Smooth muscle cell of the pulmonary artery (primary cell): Measurements from ENCODE around the gene POLR3C. TPM values are rescaled to one million over a fixed set of nuclear protein-coding genes. Genes with fewer than 3 reads are reported as not detected.

Source experiments
- total RNA-seq: library from RNA; depleted of rRNA; stranded (reverse); fragments of >200 nt; gene quantifications from 2 replicates; pipeline ENCODE4 v1.2.3, GENCODE V29; 2014

The POLR3C gene, protein sequence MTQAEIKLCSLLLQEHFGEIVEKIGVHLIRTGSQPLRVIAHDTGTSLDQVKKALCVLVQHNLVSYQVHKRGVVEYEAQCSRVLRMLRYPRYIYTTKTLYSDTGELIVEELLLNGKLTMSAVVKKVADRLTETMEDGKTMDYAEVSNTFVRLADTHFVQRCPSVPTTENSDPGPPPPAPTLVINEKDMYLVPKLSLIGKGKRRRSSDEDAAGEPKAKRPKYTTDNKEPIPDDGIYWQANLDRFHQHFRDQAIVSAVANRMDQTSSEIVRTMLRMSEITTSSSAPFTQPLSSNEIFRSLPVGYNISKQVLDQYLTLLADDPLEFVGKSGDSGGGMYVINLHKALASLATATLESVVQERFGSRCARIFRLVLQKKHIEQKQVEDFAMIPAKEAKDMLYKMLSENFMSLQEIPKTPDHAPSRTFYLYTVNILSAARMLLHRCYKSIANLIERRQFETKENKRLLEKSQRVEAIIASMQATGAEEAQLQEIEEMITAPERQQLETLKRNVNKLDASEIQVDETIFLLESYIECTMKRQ
- total RNA-seq = 22.6 and 24.9 TPM in 2 replicates

DNA sequence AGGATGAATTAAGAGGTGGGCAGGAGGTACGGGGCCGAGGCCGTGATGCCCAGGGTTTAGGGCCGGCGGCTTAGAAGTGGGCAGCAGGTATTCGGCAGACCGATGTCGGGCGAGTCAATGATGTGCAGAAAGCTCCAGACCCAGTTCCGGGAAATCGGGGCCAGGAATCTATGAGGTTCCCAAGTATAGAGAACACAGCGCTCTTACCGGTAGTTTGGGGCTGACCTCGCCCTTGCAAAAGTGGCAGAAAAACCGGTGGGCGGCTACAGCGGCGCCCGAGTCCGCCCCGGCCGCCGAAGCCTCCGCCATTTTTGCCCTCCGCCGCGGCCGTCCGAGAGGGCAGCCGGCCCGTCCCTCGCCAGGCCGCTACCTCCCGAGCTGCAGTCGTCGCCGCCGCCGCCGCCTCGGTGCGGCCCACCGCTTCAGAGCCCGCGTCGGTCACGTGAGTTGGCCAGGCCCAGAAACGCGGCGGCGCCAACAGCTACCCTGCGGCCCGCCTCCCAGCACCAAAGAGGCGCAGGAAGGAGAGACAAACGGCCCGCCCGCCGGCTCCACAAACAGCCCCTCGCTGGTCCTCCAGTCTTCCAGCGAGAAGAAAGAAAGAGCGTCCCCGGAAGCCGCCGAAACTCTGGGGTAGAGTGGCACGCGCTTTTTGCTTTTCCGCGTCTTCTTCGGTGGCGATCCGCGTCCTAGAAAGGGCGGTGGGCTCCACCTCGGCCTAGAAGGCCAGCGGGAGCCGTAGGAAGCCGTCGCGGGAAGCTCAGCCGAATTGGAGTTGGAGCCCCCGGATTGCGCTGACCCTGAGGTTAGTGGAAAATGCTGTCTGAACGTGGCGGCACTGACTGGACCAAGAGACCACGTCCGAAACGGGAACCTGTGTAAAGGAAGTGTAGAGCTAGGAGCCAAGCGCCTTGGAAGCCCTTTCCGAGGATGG, at the start of gene POLR3C, which contains the start of gene RNF115:
POLR3C (plus strand) TSS at position 636 of the 934 bp plus-strand sequence. CDS start 1,577 bp downstream, outside the sequence.
RNF115 (minus strand) TSS at position 531 of the 934 bp plus-strand sequence; CDS start at position 309, 222 bp downstream.

DNA sequence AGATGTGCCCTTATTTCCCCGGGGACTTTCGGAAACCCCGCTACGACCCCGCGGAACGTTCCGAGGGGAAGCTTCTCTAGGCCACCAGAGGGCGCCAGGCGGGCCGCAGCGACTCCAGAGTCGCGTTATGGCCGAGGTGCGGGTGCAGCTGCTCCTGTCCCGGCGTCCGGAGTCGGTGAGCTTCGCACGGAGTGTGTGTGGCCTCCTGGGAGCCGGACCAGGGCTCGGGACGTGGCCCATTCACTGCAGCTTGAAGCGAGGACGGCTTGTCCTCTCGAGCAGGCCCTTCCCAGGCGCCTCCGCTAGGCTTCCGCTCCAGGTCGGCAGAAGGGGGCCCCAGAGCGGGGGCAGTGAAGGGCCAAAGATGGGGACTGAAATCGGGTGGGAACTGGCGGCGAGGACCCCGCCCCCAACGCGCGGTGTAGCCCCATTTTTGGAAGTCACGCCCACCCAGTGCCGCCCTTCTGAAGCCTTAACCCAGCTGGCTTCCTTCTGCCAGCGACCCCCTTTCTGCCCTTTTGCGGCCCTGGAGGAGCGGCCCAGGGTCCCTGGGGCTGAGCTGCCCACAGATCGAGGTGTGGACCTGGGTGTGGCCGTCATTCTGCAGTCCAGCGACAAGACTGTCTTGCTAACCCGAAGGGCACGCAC, 21.6 kb downstream of the POLR3C start, which contains the start of gene NUDT17:
NUDT17 (plus strand) TSS at position 117 of the 648 bp plus-strand sequence; CDS start at position 128, 11 bp downstream.

DNA sequence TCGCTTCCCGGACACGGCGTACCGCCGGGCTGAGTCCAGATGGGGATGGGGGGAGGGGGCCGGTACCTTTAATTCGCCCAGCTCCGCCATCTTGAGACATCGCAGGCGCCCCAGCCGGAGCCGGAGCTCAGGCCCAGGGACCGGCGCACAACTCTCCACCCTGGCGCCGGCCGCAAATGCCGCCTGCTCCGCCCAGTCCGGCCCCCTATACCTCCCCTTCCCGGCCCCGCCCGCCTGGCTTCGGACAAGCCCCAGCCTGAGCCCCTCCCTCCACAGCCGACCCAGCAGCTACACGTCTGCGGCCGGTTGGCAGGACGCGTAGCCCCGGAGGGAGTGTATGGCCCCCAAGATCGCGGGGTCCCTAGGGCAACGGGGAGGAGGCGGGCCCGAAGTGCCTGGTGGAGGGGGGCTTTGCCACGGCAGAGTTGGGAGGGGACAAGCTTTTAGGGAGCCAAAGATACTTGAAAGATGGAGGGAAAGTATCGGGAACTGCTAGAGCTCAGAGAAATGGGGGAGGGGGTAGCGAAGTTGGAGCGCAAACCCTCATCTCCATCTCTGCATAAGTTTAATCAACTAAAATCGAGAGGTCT, 35.0 kb downstream of the POLR3C start, which contains the start of gene PIAS3:
PIAS3 (minus strand) TSS at position 181 of the 590 bp plus-strand sequence; CDS start at position 90, 91 bp downstream.

DNA sequence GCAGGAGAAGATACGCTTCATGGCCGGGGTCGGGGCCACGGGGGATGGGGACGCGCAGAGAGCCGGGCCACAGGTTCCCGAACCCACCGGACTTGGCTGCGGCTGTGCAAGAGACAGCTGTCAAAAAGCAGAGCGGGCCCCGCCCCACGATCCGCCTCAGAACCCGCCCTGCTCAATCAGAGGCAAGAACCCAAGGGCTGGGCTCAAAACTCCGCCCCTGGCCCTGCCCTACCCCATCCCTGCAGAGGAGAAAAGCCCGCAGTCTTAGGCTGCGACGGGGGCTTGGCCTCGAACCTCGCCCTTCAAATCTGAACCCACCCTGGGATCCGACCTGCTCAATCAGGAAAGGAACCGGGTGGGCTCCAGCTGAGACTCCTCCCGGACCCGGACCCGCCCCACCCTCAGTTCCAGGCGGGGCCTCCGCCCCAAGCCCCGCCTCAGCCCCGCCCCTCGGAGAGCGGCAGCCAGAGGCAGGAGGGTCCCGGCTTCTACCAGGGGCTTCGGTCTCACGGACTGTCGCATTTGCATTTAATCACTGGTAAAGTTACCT, 61.8 kb downstream of the POLR3C start, which contains the start of gene ANKRD35:
ANKRD35 (minus strand) TSS at position 129 of the 550 bp plus-strand sequence; CDS start at position 21, 108 bp downstream.

Other genes with a start within 250 kb of the POLR3C start
- 18.5 and 21.6 TPM in 2 replicates for gene GPR89A, start 216.2 kb upstream of the POLR3C start, total RNA-seq
- 0.23 and 0.33 TPM in 2 replicates for gene PDZK1, start 116.8 kb upstream of the POLR3C start, total RNA-seq
- gene CD160, start 104.7 kb upstream of the POLR3C start, total RNA-seq = not detected in 2 replicates
- gene RNF115, start 105 bp upstream of the POLR3C start, total RNA-seq = 11.9 and 12.2 TPM in 2 replicates
- 1.4 and 2.9 TPM in 2 replicates for gene NUDT17, start 21.4 kb downstream of the POLR3C start, total RNA-seq
- gene PIAS3, start 34.9 kb downstream of the POLR3C start, total RNA-seq = 19.8 and 22.2 TPM in 2 replicates
- 1.8 and 2.5 TPM in 2 replicates for gene ANKRD35, start 61.7 kb downstream of the POLR3C start, total RNA-seq
- 12.3 and 13.5 TPM in 2 replicates for gene ITGA10, start 85.8 kb downstream of the POLR3C start, total RNA-seq
- gene PEX11B, start 94.5 kb downstream of the POLR3C start, total RNA-seq = 23.4 and 24.8 TPM in 2 replicates
- 54.8 and 62.2 TPM in 2 replicates for gene RBM8A, start 103.3 kb downstream of the POLR3C start, total RNA-seq
- 20.6 and 21.0 TPM in 2 replicates for gene LIX1L, start 133.8 kb downstream of the POLR3C start, total RNA-seq
- 0.98 and 1.2 TPM in 2 replicates for gene ANKRD34A, start 140.4 kb downstream of the POLR3C start, total RNA-seq
- gene POLR3GL, start 140.5 kb downstream of the POLR3C start, total RNA-seq = 7.0 and 10.2 TPM in 2 replicates
- 6.9 and 356 TPM in 2 replicates for gene TXNIP, start 172.4 kb downstream of the POLR3C start, total RNA-seq
- gene HJV, start 197.5 kb downstream of the POLR3C start, total RNA-seq = not detected in 2 replicates